IMR-90 (cell line): Measurements from ENCODE around the gene KCNJ6. TPM values are rescaled to one million over a fixed set of nuclear protein-coding genes. Genes with fewer than 3 reads are reported as not detected.

ENCODE experiments used
- ATAC-seq: fragments of 200-7000 bp; cut with Tn5 transposase; 2 replicates; pipeline ENCODE4 v1.9.1; 2020; ENCODE audit warnings: low read depth, mild to moderate bottlenecking, moderate library complexity
- BruUV-seq: library from RNA; stranded (reverse); fragments of 400-500 nt; replicated peaks from 2 replicates; lab custom pipeline; 2021; lab: Mats Ljungman, UMichigan
- CTCF ChIA-PET: fragments of 300-600 bp; formaldehyde crosslinking; extraction: SDS; loops from one replicate; lab custom pipeline; 2021; ENCODE audit warnings: antibody characterized with exemption; lab: Yijun Ruan, JAX
- POLR2A ChIA-PET: fragments of 300-600 bp; sonication (Branson Sonifier 250); formaldehyde crosslinking; loops from one replicate; lab custom pipeline; 2022; ENCODE audit warnings: antibody characterized with exemption; ENCODE audit not compliant: unreplicated experiment; lab: Charles Lee
- DNase-seq: peaks from one replicate; pipeline ENCODE4 v3.0.0; 2013
- H2AFZ ChIP-seq: replicated peaks from 2 replicates; pipeline ENCODE3; 2013; ENCODE audit warnings: low read length, mild to moderate bottlenecking; ENCODE audit not compliant: poor library complexity
- H2AK5ac ChIP-seq: 2 replicates; pipeline ENCODE4 v1.6.1; 2013; ENCODE audit warnings: low read depth, low read length, inconsistent platforms
- H2AK9ac ChIP-seq: replicated peaks from 2 replicates; pipeline ENCODE3; 2013; ENCODE audit warnings: mild to moderate bottlenecking, low read depth, low read length, moderate library complexity; ENCODE audit not compliant: poor library complexity
- H2BK120ac ChIP-seq: 2 replicates; pipeline ENCODE4 v1.6.1; 2013; ENCODE audit warnings: low read depth, low read length, inconsistent platforms
- H2BK15ac ChIP-seq: 3 replicates; pipeline ENCODE4 v1.6.1; 2013; ENCODE audit warnings: low read depth, low read length, inconsistent platforms
- H2BK20ac ChIP-seq: 2 replicates; pipeline ENCODE4 v1.6.1; 2013; ENCODE audit warnings: low read depth, mild to moderate bottlenecking, inconsistent platforms, low read length, moderate library complexity
- H2BK5ac ChIP-seq: 2 replicates; pipeline ENCODE4 v1.6.1; 2013; ENCODE audit warnings: mild to moderate bottlenecking, low read depth, low read length, inconsistent platforms; ENCODE audit not compliant: poor library complexity, severe bottlenecking
- H3K14ac ChIP-seq: replicated peaks from 2 replicates; pipeline ENCODE4 v1.6.1; 2013; ENCODE audit warnings: low read depth, low read length, inconsistent platforms
- H3K18ac ChIP-seq: 2 replicates; pipeline ENCODE4 v1.6.1; 2013; ENCODE audit warnings: low read depth, low read length, control low read depth
- H3K23ac ChIP-seq: 2 replicates; pipeline ENCODE4 v1.6.1; 2013; ENCODE audit warnings: low read depth, low read length, inconsistent platforms
- H3K27ac ChIP-seq: 2 replicates; pipeline ENCODE4 v1.5.1; 2013; ENCODE audit warnings: mild to moderate bottlenecking, control low read depth, low read length; ENCODE audit not compliant: insufficient read depth
- H3K27me3 ChIP-seq: 2 replicates; pipeline ENCODE4 v1.6.1; 2013; ENCODE audit warnings: low read length; ENCODE audit not compliant: control insufficient read depth, insufficient read depth
- H3K36me3 ChIP-seq: 2 replicates; pipeline ENCODE4 v1.6.1; 2013; ENCODE audit warnings: low read length, mixed read lengths; ENCODE audit not compliant: control insufficient read depth, insufficient read depth
- H3K4ac ChIP-seq: 2 replicates; pipeline ENCODE4 v1.6.1; 2013; ENCODE audit warnings: low read depth, low read length, inconsistent platforms
- H3K4me1 ChIP-seq: 2 replicates; pipeline ENCODE4 v1.6.1; 2013; ENCODE audit warnings: low read length, mixed read lengths; ENCODE audit not compliant: control insufficient read depth, insufficient read depth
- H3K4me2 ChIP-seq: 2 replicates; pipeline ENCODE4 v1.6.1; 2013; ENCODE audit warnings: low read depth, mild to moderate bottlenecking, control low read depth, low read length, moderate library complexity
- H3K4me3 ChIP-seq: 2 replicates; pipeline ENCODE4 v1.5.1; 2013; ENCODE audit warnings: low read depth, mild to moderate bottlenecking, control low read depth, low read length, moderate library complexity; ENCODE audit not compliant: insufficient read depth
- H3K56ac ChIP-seq: 2 replicates; pipeline ENCODE4 v1.6.1; 2013; ENCODE audit warnings: low read length, inconsistent platforms; ENCODE audit not compliant: insufficient read depth; ENCODE audit errors: extremely low read depth
- H3K79me1 ChIP-seq, 2 experiments: 2 replicates each; pipeline ENCODE4 v1.6.1; 2013; ENCODE audit warnings: low read length in 2 of 2, inconsistent platforms in 1 of 2, low read depth in 1 of 2
- H3K9ac ChIP-seq: 2 replicates; pipeline ENCODE4 v1.6.1; 2013; ENCODE audit warnings: low read depth, low read length, control low read depth
- H3K9me1 ChIP-seq: 2 replicates; pipeline ENCODE4 v1.6.1; 2013; ENCODE audit warnings: low read length, inconsistent platforms; ENCODE audit not compliant: insufficient read depth
- H3K9me3 ChIP-seq: 2 replicates; pipeline ENCODE4 v1.6.1; 2013; ENCODE audit warnings: low read length; ENCODE audit not compliant: control insufficient read depth, insufficient read depth
- H4K20me1 ChIP-seq: 2 replicates; pipeline ENCODE4 v1.6.1; 2013; ENCODE audit warnings: low read length, inconsistent platforms; ENCODE audit not compliant: insufficient read depth
- H4K5ac ChIP-seq: 2 replicates; pipeline ENCODE4 v1.6.1; 2013; ENCODE audit warnings: mild to moderate bottlenecking, low read depth, low read length, control low read depth
- H4K8ac ChIP-seq, 2 experiments: 2 replicates each; pipeline ENCODE4 v1.6.1; 2013; ENCODE audit warnings: low read depth in 2 of 2, low read length in 2 of 2, control low read depth in 1 of 2, inconsistent platforms in 1 of 2
- H4K91ac ChIP-seq: 2 replicates; pipeline ENCODE4 v1.6.1; 2013; ENCODE audit warnings: low read depth, low read length, inconsistent platforms; ENCODE audit not compliant: insufficient read depth
- CHD1 ChIP-seq: IDR thresholded peaks from 2 replicates; pipeline ENCODE4 v1.6.1; 2012; ENCODE audit warnings: low read depth, low read length, improper control_type of control experiment
- MAZ ChIP-seq: IDR thresholded peaks from 2 replicates; pipeline ENCODE4 v1.6.1; 2012; ENCODE audit warnings: low read depth, mild to moderate bottlenecking, low read length, improper control_type of control experiment, moderate library complexity, borderline replicate concordance
- WGBS, 2 experiments: methylation state at CpG; one replicate each; pipeline versions ENCODE4 v1.1.5 to v1.1.7; 2013; ENCODE audit warnings: missing lambda C conversion rate in 2 of 2; ENCODE audit not compliant: insufficient read length in 1 of 2; ENCODE audit errors: extremely low coverage in 2 of 2; 5-methylcytosine and 5-hydroxymethylcytosine counted together
- dilution Hi-C: fragments of 300-500 bp; cut with HindIII; formaldehyde crosslinking; loops from one replicate; pipeline ENCODE4 v1.14.3; 2018; ENCODE audit warnings: low sequenced_read_pairs; ENCODE audit not compliant: unreplicated experiment
- in situ Hi-C: fragments of 300-500 bp; cut with MboI; formaldehyde crosslinking; loops from 3 replicates; pipeline ENCODE4 v1.14.3; 2019; ENCODE audit warnings: low sequenced_read_pairs, inconsistent platforms, mixed read lengths
- intact Hi-C: fragments of 100-400 bp; cut with micrococcal nuclease; formaldehyde crosslinking; loops from 2 replicates; pipeline ENCODE4 v1.10.0; 2022
- polyA plus RNA-seq, 3 experiments: library from polyadenylated mRNA; depleted of rRNA; stranded (reverse); fragments of >200 nt; gene quantifications; 2 replicates each; pipeline ENCODE4 v1.2.3, GENCODE V29; 2012; ENCODE audit warnings: low replicate concordance in 1 of 3
- total RNA-seq: library from RNA; depleted of rRNA; stranded (reverse); fragments of >200 nt; gene quantifications from 2 replicates; pipeline ENCODE4 v1.2.3, GENCODE V29; 2012

The KCNJ6 gene
- total and polyA plus RNA-seq, 2 of the 4 experiments (the other 2 are of a cell fraction) = under 0.01 to 0.02 TPM

GRCh38 chr21:37790905-37791304 lies 125.4 kb downstream of the KCNJ6 start:
- CTCF ChIA-PET = no interaction called here
- H3K27ac ChIP-seq = no peak overlapping the region
- H3K36me3 ChIP-seq = no peaks in the 10 kb centered on the region

More at GRCh38 chr21:37790905-37791304, 125.4 kb downstream of the KCNJ6 start:
- no peaks in the 10 kb centered on the region for H4K20me1 ChIP-seq
- intact Hi-C loops = no loop called here
- H3K9ac ChIP-seq = no peak overlapping the region
- 0 out of 2 replicates have a peak overlapping the region, but pooled peaks have one; percentile 22 for H3K4ac ChIP-seq
- no peaks in the 10 kb centered on the region for H3K79me1 ChIP-seq
- no peak overlapping the region for H2AK9ac ChIP-seq
- H3K9me3 ChIP-seq = peaks cover 4% of the 10 kb centered on the region
- no peak overlapping the region for H3K23ac ChIP-seq
- 0 out of 2 replicates have a peak overlapping the region, but pooled peaks have one; percentile 23 for H2BK20ac ChIP-seq
- no peak for DNase-seq
- no peak overlapping the region for H4K8ac ChIP-seq
- no peak for ATAC-seq
- H2BK5ac ChIP-seq = no peak overlapping the region
- dilution Hi-C loops = no loop called here
- POLR2A ChIA-PET = no interaction called here
- no peak overlapping the region for H2BK15ac ChIP-seq
- no peak overlapping the region for H3K14ac ChIP-seq
- H3K18ac ChIP-seq = no peak overlapping the region
- no peak overlapping the region for H2BK120ac ChIP-seq
- WGBS, 2 experiments = 60% methylated on average over 1 of the region's 5 CpGs; no CpG with 5 or more reads in 1 of the 2 experiments
- peaks cover 10% of the 10 kb centered on the region for H3K9me1 ChIP-seq
- H4K91ac ChIP-seq = peak overlapping the region; percentile 31; the same call in 1 of the 2 replicates
- no peak overlapping the region for H3K56ac ChIP-seq
- no peak overlapping the region for H4K5ac ChIP-seq
- no peak overlapping the region for H2AFZ ChIP-seq
- TF ChIP-seq CHD1 = no peak
- no peak for TF ChIP-seq MAZ
- no TSS peak for BruUV-seq
- no peaks in the 10 kb centered on the region for H3K27me3 ChIP-seq
- H2AK5ac ChIP-seq = 0 out of 2 replicates have a peak overlapping the region, but pooled peaks have one; percentile 36
- in situ Hi-C loops = no loop called here
- no peak overlapping the region for H3K4me3 ChIP-seq
- peaks cover 5% of the 10 kb centered on the region for H3K4me1 ChIP-seq
- no peak overlapping the region for H3K4me2 ChIP-seq
